Measurements from ENCODE around the gene SEMA7A. TPM values are rescaled to one million over a fixed set of nuclear protein-coding genes. Genes with fewer than 3 reads are reported as not detected.

SEMA7A gene
- total RNA-seq, 3 donors from 2014 or later: 0.80 to 1.3 (median 0.88) TPM

DNA sequence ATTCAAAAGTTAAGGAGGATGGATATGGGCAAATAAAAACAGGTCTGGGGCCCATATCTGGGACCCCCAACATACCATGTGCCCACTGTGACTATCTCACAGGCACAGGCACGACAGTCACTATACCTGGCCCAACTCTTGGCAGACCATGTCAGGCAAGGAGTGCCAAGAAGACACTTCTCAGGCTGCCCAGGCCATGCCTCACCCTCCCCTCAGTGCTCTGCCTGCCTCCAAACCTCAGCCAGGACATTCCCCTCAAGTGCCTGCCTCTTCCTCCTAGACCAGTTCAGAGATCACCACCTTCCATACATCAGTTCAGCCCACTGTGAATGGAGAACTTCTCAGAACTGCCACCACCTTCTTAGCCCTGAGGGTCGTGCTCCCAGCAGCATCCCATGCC is 4.4 kb upstream of the SEMA7A start:
- intact Hi-C loops (cut with DNase I; ENCODE audit: low total_unique reads): no loop called here
- Histone ChIP-seq H3K36me3 (no peaks in the 10 kb centered on the region), H3K27ac (no peak overlapping the region), H3K4me3 (no peak overlapping the region), H3K27me3 (no peaks in the 10 kb centered on the region), H3K4me1 (peaks cover 0 to under 1% of the 10 kb centered on the region in 2 donors), H3K9me3 (no peaks in the 10 kb centered on the region)
- no peak for DNase-seq (ENCODE audit: low spot score in 2 of 2)
- TF ChIP-seq POLR2AphosphoS5 (IDR thresholded peaks at IDR 0.05): no peak
- TF ChIP-seq POLR2A (IDR thresholded peaks at IDR 0.05): no peak
- TF ChIP-seq, protein P1, sequence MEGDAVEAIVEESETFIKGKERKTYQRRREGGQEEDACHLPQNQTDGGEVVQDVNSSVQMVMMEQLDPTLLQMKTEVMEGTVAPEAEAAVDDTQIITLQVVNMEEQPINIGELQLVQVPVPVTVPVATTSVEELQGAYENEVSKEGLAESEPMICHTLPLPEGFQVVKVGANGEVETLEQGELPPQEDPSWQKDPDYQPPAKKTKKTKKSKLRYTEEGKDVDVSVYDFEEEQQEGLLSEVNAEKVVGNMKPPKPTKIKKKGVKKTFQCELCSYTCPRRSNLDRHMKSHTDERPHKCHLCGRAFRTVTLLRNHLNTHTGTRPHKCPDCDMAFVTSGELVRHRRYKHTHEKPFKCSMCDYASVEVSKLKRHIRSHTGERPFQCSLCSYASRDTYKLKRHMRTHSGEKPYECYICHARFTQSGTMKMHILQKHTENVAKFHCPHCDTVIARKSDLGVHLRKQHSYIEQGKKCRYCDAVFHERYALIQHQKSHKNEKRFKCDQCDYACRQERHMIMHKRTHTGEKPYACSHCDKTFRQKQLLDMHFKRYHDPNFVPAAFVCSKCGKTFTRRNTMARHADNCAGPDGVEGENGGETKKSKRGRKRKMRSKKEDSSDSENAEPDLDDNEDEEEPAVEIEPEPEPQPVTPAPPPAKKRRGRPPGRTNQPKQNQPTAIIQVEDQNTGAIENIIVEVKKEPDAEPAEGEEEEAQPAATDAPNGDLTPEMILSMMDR (IDR thresholded peaks at IDR 0.05): no peak

DNA sequence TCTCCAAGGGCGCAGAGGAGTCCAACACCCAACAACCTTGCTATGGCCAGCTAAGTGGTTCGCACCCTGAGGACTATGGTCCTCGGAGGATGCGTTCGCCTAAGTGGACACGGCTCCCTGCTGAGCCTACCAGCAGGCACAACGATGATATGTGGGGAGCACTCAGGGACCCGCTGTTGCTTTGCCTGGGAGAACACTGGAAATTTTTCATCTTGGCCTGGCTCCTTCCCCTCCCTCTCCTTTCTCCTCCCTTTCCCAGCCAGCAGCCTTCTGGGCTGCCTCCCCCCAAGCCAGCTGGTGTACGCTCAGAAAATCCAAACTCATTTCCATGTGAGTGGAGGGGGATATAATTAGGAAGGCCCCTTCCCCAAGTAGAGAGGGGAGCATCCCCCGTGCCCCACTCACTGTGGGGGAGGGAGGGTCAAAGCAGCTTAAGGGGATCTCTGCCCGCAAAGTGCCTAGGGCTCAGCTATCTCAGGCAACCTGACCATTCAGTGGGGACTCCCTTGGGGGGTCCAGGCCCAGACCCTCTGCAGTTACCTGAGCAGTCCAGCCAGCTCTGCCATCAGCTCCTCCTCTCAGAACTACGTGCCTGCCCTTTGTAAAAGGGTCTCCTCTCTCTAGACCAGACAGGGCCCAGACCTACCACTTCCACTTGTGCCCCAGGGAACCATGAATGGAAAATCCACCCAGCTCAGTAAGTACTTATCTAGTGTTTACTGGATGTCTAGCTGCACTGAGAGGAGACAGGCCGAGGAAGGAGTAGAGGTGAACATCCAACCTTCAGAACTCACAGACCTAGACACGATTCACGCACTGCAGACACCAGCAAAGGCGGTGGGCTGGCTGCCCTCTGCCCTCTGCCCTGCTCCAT is 742 bp upstream of the SEMA7A start:
- no peak for DNase-seq (ENCODE audit: low spot score in 2 of 2)
- H3K4me3 ChIP-seq: peak overlapping the region; percentile 57 to 70 (median 69)
- peaks cover 4 to 8% of the 10 kb centered on the region in 2 donors for H3K4me1 ChIP-seq
- TF ChIP-seq, protein P1 (IDR thresholded peaks at IDR 0.05): no peak
- TF ChIP-seq POLR2AphosphoS5 (IDR thresholded peaks at IDR 0.05) (no peak), POLR2A (IDR thresholded peaks at IDR 0.05) (no peak)
- intact Hi-C loops (cut with DNase I; ENCODE audit: low total_unique reads): no loop called here
- H3K36me3 ChIP-seq: no peaks in the 10 kb centered on the region
- peak overlapping the region; percentile 35 to 49 for H3K27ac ChIP-seq
- H3K9me3 ChIP-seq: no peaks in the 10 kb centered on the region
- peaks cover 3 to 9% of the 10 kb centered on the region in 2 donors for H3K27me3 ChIP-seq

DNA sequence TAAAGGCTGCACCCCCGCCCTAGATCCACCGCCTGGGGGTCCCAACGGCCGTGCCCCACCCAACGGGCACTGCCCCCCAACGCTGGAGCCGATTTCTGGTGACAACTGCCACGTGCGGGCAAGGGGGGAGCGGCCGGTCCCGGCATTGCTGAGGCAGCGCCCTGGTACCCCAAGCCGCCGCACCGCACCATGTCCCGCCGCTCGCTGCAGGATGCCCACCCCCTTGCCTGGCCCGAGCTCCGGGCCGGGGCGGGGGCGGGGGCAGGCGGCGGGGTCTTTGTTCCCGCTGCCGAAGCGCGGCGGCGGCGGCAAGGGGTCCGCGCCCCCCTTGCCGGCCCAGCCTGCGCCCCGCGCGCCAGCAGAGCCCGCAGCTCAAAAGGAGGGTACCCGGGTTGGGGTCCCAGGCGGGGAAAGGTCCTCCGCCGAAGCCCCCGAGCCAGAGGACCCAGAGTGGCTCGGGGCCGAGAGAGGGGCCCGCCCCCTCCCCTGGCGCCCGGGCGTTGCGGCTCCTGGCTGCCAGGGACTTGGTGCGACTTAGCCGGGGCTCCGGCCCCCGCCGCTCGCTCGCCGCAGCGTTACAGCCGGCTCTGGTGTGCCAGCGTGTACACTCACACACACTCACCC is 678 bp downstream of the SEMA7A start:
- peaks cover 4 to 8% of the 10 kb centered on the region in 2 donors for H3K4me1 ChIP-seq
- peaks cover 3 to 9% of the 10 kb centered on the region in 2 donors for H3K27me3 ChIP-seq
- no peak for DNase-seq (ENCODE audit: low spot score in 2 of 2)
- H3K27ac ChIP-seq: no peak overlapping the region
- TF ChIP-seq POLR2A (IDR thresholded peaks at IDR 0.05) (no peak), POLR2AphosphoS5 (IDR thresholded peaks at IDR 0.05) (no peak)
- TF ChIP-seq, protein P1 (IDR thresholded peaks at IDR 0.05): no peak
- intact Hi-C loops (cut with DNase I; ENCODE audit: low total_unique reads): no loop called here
- no peaks in the 10 kb centered on the region for H3K36me3 ChIP-seq
- H3K9me3 ChIP-seq: no peaks in the 10 kb centered on the region
- H3K4me3 ChIP-seq: peak overlapping the region; percentile 57 to 70 (median 69)

DNA sequence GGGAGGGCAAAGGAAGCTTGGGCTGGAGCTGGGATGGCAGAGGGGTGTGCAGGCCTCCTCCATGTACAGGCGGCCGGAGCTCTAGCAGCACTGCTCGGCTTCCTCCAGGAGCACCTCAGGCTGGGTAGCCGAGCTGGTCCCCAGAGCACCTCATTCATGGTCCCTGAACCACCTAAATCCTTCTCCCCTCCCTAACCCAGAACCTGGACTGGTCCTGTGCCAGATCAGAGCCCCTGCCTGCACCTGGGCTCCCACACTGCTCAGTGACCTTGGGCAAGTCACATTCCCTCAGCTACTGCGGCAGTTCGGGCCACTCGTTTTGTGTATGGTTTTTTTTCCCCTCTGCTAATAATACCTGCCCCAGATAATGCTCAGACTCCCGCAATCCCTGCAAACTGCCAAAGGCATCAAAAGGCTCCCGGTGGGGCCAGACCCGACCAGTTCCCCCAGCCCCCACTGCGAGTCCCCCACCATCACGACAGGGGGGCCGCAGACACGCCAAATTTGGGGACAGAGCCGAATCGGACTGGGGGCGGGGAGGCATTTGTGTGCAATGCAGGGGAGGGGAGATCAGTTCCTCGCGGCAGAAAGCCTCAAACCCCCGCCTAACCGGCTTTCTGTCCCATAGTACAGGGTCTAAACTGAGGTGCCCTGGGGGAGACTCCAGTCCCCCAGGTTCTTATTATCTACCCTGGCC is 1.3 kb downstream of the SEMA7A start:
- intact Hi-C loops (cut with DNase I; ENCODE audit: low total_unique reads): no loop called here
- no peak for DNase-seq (ENCODE audit: low spot score in 2 of 2)
- H3K27ac ChIP-seq: no peak overlapping the region
- H3K27me3 ChIP-seq: peaks cover 3 to 9% of the 10 kb centered on the region in 2 donors
- H3K4me3 ChIP-seq: peak overlapping the region; percentile 57 to 70 (median 69)
- no peaks in the 10 kb centered on the region for H3K36me3 ChIP-seq
- TF ChIP-seq, protein P1 (IDR thresholded peaks at IDR 0.05): no peak
- TF ChIP-seq POLR2AphosphoS5 (IDR thresholded peaks at IDR 0.05) (no peak), POLR2A (IDR thresholded peaks at IDR 0.05) (no peak)
- H3K9me3 ChIP-seq: no peaks in the 10 kb centered on the region
- H3K4me1 ChIP-seq: peaks cover 4 to 8% of the 10 kb centered on the region in 2 donors
